Motor neuron (in vitro differentiated cells): ENCODE data around the gene MME. TPM values are rescaled to one million over a fixed set of nuclear protein-coding genes. Genes with fewer than 3 reads are reported as not detected.
"Not testable (repeated sequence)": the region's sequence is repeated elsewhere in the genome, so short reads cannot be mapped to it uniquely, and the experiment has no call there.

ENCODE experiments used
- ATAC-seq, 8 experiments: fragments of 200-7000 bp; cut with Tn5 transposase; replicated peaks in 6 of 8; 2 replicates each; pipeline ENCODE4 v1.8.0; 2021; ENCODE audit warnings: mild to moderate bottlenecking in 8 of 8, moderate library complexity in 8 of 8
- H3K27ac ChIP-seq, 2 donors: fragments of 250-450 bp; sonication (Bioruptor Pico); 2 replicates each; pipeline ENCODE4 v1.9.0; 2021; ENCODE audit warnings: antibody characterized with exemption in 2 of 2, mild to moderate bottlenecking in 2 of 2, moderate library complexity in 1 of 2
- H3K4me1 ChIP-seq, 2 donors: fragments of 250-450 bp; sonication (Bioruptor Pico); replicated peaks in 1 of 2; 2 replicates each; pipeline ENCODE4 v1.6.1; 2021; ENCODE audit warnings: antibody characterized with exemption in 2 of 2, mild to moderate bottlenecking in 2 of 2, moderate library complexity in 1 of 2
- H3K4me3 ChIP-seq, 5 donors: fragments of 250-450 bp; sonication (Bioruptor Pico); 2 replicates each; pipeline ENCODE4 v1.9.0; 2021; ENCODE audit warnings: antibody characterized with exemption in 5 of 5, mild to moderate bottlenecking in 5 of 5, moderate library complexity in 4 of 5
- WGBS, 10 experiments: fragments of 450-650 bp; shearing (Covaris generic); methylation state at CpG; one replicate each; pipeline ENCODE4 v1.0.0; 2022; 5-methylcytosine and 5-hydroxymethylcytosine counted together
- in situ Hi-C, 9 experiments: fragments of 400-800 bp; cut with MboI; loops; one replicate each; pipeline ENCODE4 v1.15.0; 2021; ENCODE audit warnings: low sequenced_read_pairs in 9 of 9, low pct_unique_long_range_greater_than_20kb in 2 of 9; ENCODE audit not compliant: unreplicated experiment in 9 of 9
- total RNA-seq, 8 experiments: library from RNA; unstranded; fragments of 300-600 nt; gene quantifications; 2 replicates each; pipeline versions ENCODE4 v1.2.3 to v1.2.4, GENCODE V29; 2022

MME gene
- total RNA-seq, 8 experiments from 2014 or later = 0.49 to 47.3 (median 1.2) TPM

DNA sequence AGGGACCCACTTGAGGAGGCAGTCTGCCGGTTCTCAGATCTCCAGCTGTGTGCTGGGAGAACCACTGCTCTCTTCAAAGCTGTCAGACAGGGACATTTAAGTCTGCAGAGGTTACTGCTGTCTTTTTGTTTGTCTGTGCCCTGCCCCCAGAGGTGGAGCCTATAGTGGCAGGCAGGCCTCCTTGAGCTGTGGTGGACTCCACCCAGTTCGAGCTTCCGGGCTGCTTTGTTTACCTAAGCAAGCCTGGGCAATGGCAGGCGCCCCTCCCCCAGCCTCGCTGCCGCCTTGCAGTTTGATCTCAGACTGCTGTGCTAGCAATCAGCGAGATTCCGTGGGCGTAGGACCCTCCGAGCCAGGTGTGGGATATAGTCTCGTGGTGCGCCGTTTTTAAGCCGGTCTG, 44.6 kb downstream of the MME start:
- H3K27ac ChIP-seq, in situ Hi-C loops, H3K4me1 ChIP-seq: not testable (repeated sequence)
- H3K4me3 ChIP-seq = peak overlapping the region in 2 of 5 donors; percentile 22 to 31
- peak in 1 of 8 experiments; percentile 58 for ATAC-seq
- WGBS, 10 experiments = no CpG with 5 or more reads among the region's 14 CpGs

DNA sequence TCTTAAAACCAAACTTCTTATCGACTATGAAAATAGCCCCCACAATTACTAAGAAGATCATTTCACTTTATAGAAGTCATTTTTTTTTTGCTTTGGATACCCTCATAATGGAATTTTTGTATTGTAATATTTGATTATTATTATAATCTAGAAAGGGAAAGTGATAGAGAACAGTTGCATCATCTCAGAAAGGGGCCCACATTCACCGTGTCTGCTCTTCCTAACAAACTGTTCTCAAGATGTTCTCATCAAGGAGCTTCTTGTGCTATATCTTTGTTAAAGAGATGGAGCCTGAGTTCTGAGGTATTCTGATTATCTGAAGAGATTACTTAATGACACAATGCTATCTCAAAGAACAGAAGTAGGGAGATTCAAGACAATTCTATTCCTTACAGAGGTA, 49.3 kb downstream of the MME start:
- Histone ChIP-seq H3K27ac (no peak overlapping the region), H3K4me3 (no peak overlapping the region), H3K4me1 (peaks cover 0 to 3% of the 10 kb centered on the region in 2 donors)
- in situ Hi-C loops = no loop called here
- no peak for ATAC-seq
- WGBS, 10 experiments = 75 to 100% (median 92%) methylated on average over 1 to 2 of the region's 2 CpGs; no CpG with 5 or more reads in 1 of the 10 experiments

DNA sequence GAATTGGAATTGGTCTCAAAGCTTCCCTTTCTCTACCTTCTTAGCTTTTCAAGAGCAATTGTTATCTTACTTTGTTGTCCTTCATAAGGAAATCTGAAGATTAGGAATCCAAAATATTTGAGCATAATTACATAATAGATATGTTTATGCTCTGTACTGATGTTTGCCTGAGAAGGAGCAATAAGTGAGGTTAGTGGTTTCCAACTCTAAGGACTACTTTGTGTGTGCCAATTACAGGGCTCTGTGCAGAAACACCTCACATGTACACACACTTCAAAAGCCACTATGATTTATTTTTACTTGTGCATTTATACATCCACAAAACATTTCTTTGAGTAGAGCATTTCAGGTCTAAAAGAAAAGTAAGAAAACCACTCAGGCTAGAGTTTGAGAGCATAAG, 49.9 kb downstream of the MME start:
- no peak for ATAC-seq
- H3K4me3 ChIP-seq = no peak overlapping the region
- in situ Hi-C loops = no loop called here
- H3K4me1 ChIP-seq = peaks cover 0 to 2% of the 10 kb centered on the region in 2 donors
- no peak overlapping the region for H3K27ac ChIP-seq

DNA sequence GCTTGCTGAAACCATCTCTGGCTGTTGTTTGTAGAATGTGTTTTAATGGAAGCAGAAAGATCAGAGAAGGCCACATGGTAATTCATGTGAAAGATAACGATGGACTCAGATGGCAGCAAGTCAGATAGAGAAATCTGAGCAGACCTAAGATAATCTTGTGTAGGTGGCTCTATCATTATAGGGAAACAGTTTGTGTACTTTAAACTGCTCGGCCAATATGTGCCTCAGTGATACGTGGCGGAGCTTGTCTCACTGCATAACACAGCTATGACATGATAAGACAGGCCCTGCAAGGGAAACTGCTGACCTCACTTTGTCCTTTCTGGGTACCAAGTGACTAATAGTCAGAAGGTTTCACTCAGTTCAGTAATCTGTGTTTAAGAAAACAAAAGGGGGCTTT, 51.0 kb downstream of the MME start:
- H3K4me1 ChIP-seq = no peaks in the 10 kb centered on the region
- peak in 6 of 8 experiments; percentile 21 to 90 (median 48) for ATAC-seq
- WGBS, 10 experiments = 73 to 100% (median 81%) methylated on average over 1 to 4 of the region's 4 CpGs
- H3K4me3 ChIP-seq = no peak overlapping the region
- in situ Hi-C loops = no loop called here
- no peak overlapping the region for H3K27ac ChIP-seq

DNA sequence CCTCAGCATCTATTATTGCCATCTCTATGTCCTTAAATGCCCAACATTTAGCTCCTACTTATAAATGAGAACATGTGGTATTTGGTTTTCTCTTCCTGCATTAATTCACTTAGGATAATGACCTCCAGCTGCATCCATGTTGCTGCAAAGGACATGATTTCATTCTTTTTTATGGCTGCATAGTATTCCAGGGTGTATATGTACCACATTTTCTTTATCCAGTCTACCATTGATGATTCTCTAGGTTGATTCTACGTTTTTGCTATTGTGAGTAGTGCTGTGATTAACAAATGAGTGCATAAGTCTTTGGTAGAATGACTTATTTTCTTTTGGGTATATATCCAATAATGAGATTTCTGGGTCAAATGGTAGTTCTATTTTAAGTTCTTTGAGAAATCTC, 54.2 kb downstream of the MME start:
- in situ Hi-C loops, ATAC-seq, H3K4me3 ChIP-seq, H3K27ac ChIP-seq, H3K4me1 ChIP-seq: not testable (repeated sequence)
- WGBS, 10 experiments = 13 to 71% (median 46%) methylated on average over 1 of the region's 1 CpG; no CpG with 5 or more reads in 2 of the 10 experiments

DNA sequence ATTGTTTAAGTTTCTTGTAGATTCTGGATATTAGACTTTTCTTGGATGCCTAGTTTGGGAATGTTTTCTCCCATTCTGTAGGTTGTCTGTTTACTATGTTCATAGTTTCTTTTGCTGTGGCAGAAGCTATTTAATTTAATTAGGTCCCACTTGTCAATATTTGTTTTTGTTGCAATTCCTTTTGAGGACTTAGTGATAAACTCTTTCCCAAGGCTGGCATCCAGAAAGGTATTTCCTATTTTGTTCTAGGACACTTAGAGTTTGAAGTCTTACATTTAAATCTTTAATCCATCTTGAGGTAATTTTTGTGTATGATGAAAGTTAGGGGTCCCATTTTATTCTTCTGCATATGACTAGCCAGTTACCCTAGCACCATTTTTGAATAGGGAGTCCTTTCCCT, 54.9 kb downstream of the MME start:
- no peaks in the 10 kb centered on the region for H3K4me1 ChIP-seq
- in situ Hi-C loops = no loop called here
- no peak for ATAC-seq
- H3K27ac ChIP-seq = no peak overlapping the region
- H3K4me3 ChIP-seq = no peak overlapping the region

DNA sequence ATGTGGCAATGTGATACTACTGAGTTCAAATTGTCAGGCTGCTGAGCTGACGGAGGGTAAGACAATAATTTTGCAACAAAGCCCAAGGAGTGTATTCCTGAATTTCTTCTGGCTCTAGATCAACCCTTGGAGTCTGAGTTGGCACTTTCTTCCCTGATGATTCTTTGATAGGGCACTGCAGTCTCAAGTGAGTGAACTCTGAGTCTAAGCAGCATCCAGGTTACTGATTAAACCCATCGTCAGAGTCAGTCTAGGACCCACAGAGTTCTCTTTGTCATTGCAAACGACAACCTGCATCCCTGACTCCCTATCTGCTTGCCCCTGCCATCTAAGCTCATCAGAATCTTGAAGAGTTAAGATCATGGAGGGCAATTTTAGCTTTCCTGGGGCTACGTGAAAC, 58.6 kb downstream of the MME start:
- in situ Hi-C loops = no loop called here

DNA sequence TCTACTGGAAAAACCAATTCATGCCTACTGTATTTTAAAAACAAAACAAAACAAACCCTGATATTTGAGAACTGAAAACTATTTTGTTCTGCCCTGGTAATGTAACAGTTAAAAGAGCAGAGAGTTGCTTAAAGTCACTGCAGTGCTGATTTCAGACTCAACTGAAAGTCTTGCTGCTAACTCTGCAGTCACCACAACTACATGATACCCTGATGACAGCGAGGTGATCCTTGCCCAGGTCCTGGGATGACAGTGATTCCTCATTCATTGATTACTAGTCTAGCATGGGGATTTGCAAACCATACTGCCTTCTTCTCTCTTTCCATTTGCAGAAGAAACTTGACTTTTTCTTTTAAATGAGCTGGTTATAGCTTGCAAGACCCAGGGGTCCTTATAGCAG, 67.5 kb downstream of the MME start:
- in situ Hi-C loops = no loop called here
- 40 to 100% (median 89%) methylated on average over 1 of the region's 1 CpG; no CpG with 5 or more reads in 5 of the 10 experiments for WGBS, 10 experiments
- H3K27ac ChIP-seq = no peak overlapping the region
- no peak for ATAC-seq
- H3K4me3 ChIP-seq = no peak overlapping the region
- no peaks in the 10 kb centered on the region for H3K4me1 ChIP-seq

More for the DNA sequence above, 58.6 kb downstream of the MME start:
- no peak overlapping the region for H3K27ac ChIP-seq
- H3K4me3 ChIP-seq = no peak overlapping the region
- ATAC-seq = no peak
- H3K4me1 ChIP-seq = no peaks in the 10 kb centered on the region
- WGBS, 10 experiments = 18 to 100% (median 73%) methylated on average over 1 to 4 of the region's 4 CpGs; no CpG with 5 or more reads in 2 of the 10 experiments

DNA sequence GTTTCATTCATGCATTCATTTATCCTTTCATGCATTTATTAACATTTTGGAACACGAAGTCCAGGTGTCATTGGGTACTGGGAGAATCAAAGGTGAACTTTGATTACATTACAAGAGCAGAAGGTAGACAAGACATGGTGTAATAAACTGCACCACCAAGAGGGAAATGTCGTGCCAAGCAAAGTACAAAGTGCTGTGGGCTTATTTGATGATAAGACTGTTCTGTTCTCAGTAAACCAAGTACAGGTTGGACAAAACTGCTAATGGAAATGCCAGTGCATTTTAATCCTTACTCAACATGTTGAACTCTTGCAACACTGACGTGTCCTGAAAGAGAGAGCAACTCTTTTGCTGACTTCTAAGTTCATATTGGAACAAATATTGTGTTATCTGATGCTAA, 69.4 kb downstream of the MME start:
- ATAC-seq = no peak
- Histone ChIP-seq H3K4me3 (no peak overlapping the region), H3K4me1 (no peaks in the 10 kb centered on the region), H3K27ac (no peak overlapping the region)
- 58 to 100% (median 73%) methylated on average over 1 to 3 of the region's 3 CpGs; no CpG with 5 or more reads in 1 of the 10 experiments for WGBS, 10 experiments
- in situ Hi-C loops = no loop called here

DNA sequence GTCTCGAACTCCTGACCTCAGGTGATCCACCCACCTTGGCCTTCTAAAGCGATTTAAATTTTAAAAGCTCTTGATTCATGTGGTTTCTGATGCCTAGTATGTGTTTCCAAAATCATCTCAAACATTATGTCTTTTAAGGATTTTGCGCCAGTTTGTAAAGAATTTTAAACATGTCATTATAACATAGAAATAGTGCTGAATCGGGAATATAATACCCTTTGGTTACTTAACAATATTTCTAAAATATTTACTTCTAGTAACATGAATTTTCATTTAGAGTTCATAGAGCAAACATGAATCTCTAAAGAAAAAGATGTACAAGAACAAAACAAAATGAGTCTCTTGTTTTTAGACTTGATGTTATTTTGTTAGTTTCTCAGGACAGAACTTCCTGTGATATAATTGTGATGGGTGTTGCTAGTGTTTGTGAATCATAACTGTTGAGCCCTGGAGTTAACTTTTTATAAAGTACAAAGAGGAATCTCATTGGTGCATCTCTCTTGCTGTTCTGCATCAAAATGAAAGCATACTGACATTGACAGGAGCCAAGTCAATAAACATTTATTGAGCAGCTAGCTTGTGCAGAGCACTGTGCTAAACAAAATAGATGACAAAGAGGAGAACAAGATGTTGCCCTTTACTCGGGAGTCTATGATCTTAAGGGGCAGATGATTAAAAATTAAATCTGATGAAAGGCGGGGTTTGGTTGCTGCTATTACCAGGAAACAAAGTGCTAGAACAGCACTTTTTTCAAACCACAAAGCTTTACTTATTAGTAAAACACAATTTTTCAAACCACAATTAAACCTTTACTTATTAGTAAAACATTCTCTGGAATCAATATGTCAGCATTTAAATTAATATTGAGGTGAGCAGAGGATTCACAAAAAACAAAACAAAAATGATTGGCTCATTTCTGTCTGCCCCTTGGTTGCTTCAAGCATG, 73.4 kb downstream of the MME start:
- WGBS, 10 experiments = 71 to 100% (median 93%) methylated on average over 2 to 6 of the region's 6 CpGs
- no peak overlapping the region for H3K4me3 ChIP-seq
- in situ Hi-C loops = no loop called here
- no peak for ATAC-seq
- no peak overlapping the region for H3K27ac ChIP-seq
- H3K4me1 ChIP-seq = no peaks in the 10 kb centered on the region

DNA sequence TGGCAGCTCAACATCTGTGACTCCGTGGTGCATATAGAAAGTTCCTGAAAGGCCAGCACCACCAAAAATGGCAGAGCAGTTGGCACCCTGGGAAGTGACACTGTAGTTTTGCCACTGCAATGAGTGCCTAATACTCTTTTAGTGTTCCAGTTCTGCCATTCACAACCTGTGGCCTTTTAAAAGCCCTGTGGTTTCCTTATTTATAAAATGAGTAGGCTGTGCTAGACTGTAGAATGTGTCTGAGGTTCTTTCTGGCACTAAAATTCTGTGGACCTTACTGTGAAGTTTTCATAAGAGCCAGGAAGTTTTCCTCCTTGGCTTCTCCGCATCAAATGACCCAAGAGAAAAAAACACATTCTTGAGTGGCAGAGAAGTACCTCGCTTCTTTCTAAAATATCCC, 74.1 kb downstream of the MME start:
- Histone ChIP-seq H3K4me3 (no peak overlapping the region), H3K27ac (no peak overlapping the region), H3K4me1 (no peaks in the 10 kb centered on the region)
- WGBS, 10 experiments = 89 to 100% (median 90%) methylated on average over 1 to 3 of the region's 3 CpGs; no CpG with 5 or more reads in 3 of the 10 experiments
- ATAC-seq = no peak
- in situ Hi-C loops = no loop called here

DNA sequence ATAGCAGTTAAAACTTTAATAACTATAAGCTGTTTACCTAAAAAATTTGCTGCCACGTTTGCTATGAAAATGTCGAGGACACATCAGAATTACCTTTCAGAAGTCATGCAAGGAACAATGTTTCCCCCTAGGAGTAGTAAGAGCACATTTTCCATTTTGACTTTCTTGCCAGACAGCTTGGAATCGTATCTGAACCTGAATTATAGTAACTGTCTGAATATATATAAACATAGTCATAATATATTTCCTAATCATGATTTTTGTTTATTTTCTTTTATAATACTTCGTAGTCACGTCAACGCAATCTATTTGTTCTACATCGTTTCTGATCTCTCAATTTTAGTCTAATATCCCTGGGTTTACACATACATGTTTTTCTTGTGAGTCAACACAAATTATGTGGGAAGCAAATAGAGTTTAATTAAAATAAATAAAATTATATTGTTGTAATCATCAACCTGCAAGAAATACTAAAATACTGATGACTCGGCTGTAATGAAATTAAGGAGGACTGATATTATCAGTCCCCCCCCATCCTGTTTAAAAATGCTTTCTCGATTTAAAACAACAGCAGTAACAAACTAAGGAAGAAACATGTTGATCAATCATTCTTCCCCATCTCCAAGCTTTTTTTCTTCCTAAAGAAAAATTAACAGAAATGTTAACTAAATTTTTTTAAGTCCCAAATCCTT, 78.4 kb downstream of the MME start:
- Histone ChIP-seq H3K4me1 (no peaks in the 10 kb centered on the region), H3K27ac (no peak overlapping the region), H3K4me3 (no peak overlapping the region)
- no peak for ATAC-seq
- in situ Hi-C loops = no loop called here
- WGBS, 10 experiments = 83 to 94% (median 87%) methylated on average over 3 to 9 of the region's 9 CpGs

DNA sequence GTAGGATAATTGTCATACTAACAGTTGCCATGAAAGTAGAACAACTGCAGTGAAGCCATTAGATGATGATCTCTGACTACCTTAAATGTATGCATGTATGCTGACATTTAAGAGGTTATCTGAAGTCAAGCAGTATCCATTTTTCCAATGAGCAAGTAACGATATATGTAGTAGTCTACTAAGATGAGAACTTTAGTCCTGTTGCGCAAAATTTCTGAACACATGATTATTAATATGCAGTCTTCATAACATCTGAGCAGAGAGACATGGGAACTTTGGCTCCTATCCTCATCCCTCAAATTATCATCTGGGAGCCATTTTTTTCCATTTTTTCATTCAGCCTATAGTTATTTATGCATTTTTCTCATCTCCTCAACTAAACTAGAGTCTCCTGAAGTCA, 79.2 kb downstream of the MME start:
- H3K27ac ChIP-seq = no peak overlapping the region
- no peaks in the 10 kb centered on the region for H3K4me1 ChIP-seq
- in situ Hi-C loops = no loop called here
- no peak overlapping the region for H3K4me3 ChIP-seq
- no peak for ATAC-seq
- 83 to 100% (median 100%) methylated on average over 1 to 2 of the region's 2 CpGs; no CpG with 5 or more reads in 1 of the 10 experiments for WGBS, 10 experiments
